ENCODE results near the gene FUT8.
"Not testable (repeated sequence)": the region's sequence is repeated elsewhere in the genome, so short reads cannot be mapped to it uniquely, and the experiment has no call there.

Gene FUT8

GRCh38 chr14:65419593-65420252 lies 7.2 kb downstream of the FUT8 start:
- DNase-seq = no peak

- DNase-seq = no peak
Measured at GRCh38 chr14:65421201-65421981, 8.9 kb downstream of the FUT8 start.

- DNase-seq = no peak
Measured at GRCh38 chr14:65422088-65422834, 9.7 kb downstream of the FUT8 start.

GRCh38 chr14:65423982-65424381 lies 11.5 kb downstream of the FUT8 start:
- peak; percentile 53 to 98 (median 55) for DNase-seq

- no peak for DNase-seq
Measured at GRCh38 chr14:65424531-65424930, 12.0 kb downstream of the FUT8 start.

- DNase-seq = no peak
Measured at GRCh38 chr14:65425885-65426284, 13.4 kb downstream of the FUT8 start.

GRCh38 chr14:65426902-65427301 lies 14.4 kb downstream of the FUT8 start:
- not testable (repeated sequence) for DNase-seq

GRCh38 chr14:65428691-65429090 lies 16.2 kb downstream of the FUT8 start:
- no peak for DNase-seq

GRCh38 chr14:65429757-65430156 lies 17.2 kb downstream of the FUT8 start:
- no peak for DNase-seq

- no peak for DNase-seq
Measured at GRCh38 chr14:65431245-65431644, 18.7 kb downstream of the FUT8 start.

GRCh38 chr14:65431951-65432350 lies 19.4 kb downstream of the FUT8 start:
- DNase-seq = no peak

- no peak for DNase-seq
Measured at GRCh38 chr14:65432361-65432948, 19.9 kb downstream of the FUT8 start.

- DNase-seq = no peak
Measured at GRCh38 chr14:65433157-65433556, 20.6 kb downstream of the FUT8 start.

- DNase-seq = no peak
Measured at GRCh38 chr14:65433646-65434045, 21.1 kb downstream of the FUT8 start.

- DNase-seq = no peak
Measured at GRCh38 chr14:65434216-65434850, 21.8 kb downstream of the FUT8 start.

GRCh38 chr14:65438266-65438933 lies 25.9 kb downstream of the FUT8 start:
- DNase-seq = no peak

GRCh38 chr14:65439117-65439516 lies 26.6 kb downstream of the FUT8 start:
- no peak for DNase-seq

GRCh38 chr14:65440230-65440629 lies 27.7 kb downstream of the FUT8 start:
- no peak for DNase-seq

- DNase-seq = no peak
Measured at GRCh38 chr14:65444230-65444629, 31.7 kb downstream of the FUT8 start.

GRCh38 chr14:65446159-65446558 lies 33.6 kb downstream of the FUT8 start:
- no peak for DNase-seq

GRCh38 chr14:65449647-65450046 lies 37.1 kb downstream of the FUT8 start:
- DNase-seq = no peak

- no peak for DNase-seq
Measured at GRCh38 chr14:65453807-65454480, 41.4 kb downstream of the FUT8 start.
